Upper lobe of right lung (tissue), 1 donor: ENCODE data around the gene C15orf61. TPM values are rescaled to one million over a fixed set of nuclear protein-coding genes. Genes with fewer than 3 reads are reported as not detected.

ENCODE experiments used
- ATAC-seq: fragments of 200-7000 bp; cut with Tn5 transposase; one replicate; pipeline ENCODE4 v1.9.1; 2020; ENCODE audit warnings: mild to moderate bottlenecking, moderate library complexity
- DNase-seq: peaks from one replicate; pipeline ENCODE4 v3.0.0-alpha.2; 2020
- H3K27ac ChIP-seq: fragments of 200-600 bp; one replicate; pipeline ENCODE4 v1.8.0; 2022
- H3K27me3 ChIP-seq: fragments of 200-600 bp; one replicate; pipeline ENCODE4 v1.8.0; 2022; ENCODE audit warnings: mild to moderate bottlenecking
- H3K36me3 ChIP-seq: fragments of 200-600 bp; one replicate; pipeline ENCODE4 v1.8.0; 2022
- H3K4me1 ChIP-seq: fragments of 200-600 bp; one replicate; pipeline ENCODE4 v1.8.0; 2022
- H3K4me3 ChIP-seq: fragments of 200-600 bp; one replicate; pipeline ENCODE4 v1.8.0; 2022; ENCODE audit warnings: mild to moderate bottlenecking
- H3K9me3 ChIP-seq: fragments of 200-600 bp; one replicate; pipeline ENCODE4 v1.8.0; 2022
- CTCF ChIP-seq: fragments of 200-600 bp; IDR thresholded peaks from one replicate; pipeline ENCODE4 v1.8.0; 2022; ENCODE audit warnings: antibody characterized with exemption
- intact Hi-C: fragments of 100-400 bp; cut with DNase I; formaldehyde crosslinking; loops from one replicate; pipeline ENCODE4 v1.11.0; 2022
- total RNA-seq: library from RNA; stranded (reverse); fragmentation: NEBNext Ultra II Directional; extraction: Animal tissue kit (Norgen Biotek cat#: 25700); gene quantifications from one replicate; pipeline ENCODE4 v1.2.1, GENCODE V29; 2021
- donor health status: DM: no; HTN: yes; CAD: no; lungs with severe emphysema.

The C15orf61 gene
- total RNA-seq, 1 donor from 2014 or later, result 7.4 TPM

GRCh38 chr15:67560320-67560719 is 39.4 kb downstream of the C15orf61 start:
- no peak for TF ChIP-seq CTCF
- no peaks in the 10 kb centered on the region for H3K36me3 ChIP-seq
- H3K4me3 ChIP-seq, result no peak overlapping the region
- DNase-seq (no peak), ATAC-seq (no peak)
- intact Hi-C loops, result no loop called here
- H3K4me1 ChIP-seq, result no peaks in the 10 kb centered on the region
- no peaks in the 10 kb centered on the region for H3K27me3 ChIP-seq
- H3K9me3 ChIP-seq, result no peaks in the 10 kb centered on the region
- no peak overlapping the region for H3K27ac ChIP-seq

- H3K4me1 ChIP-seq, result no peaks in the 10 kb centered on the region
- ATAC-seq (no peak), DNase-seq (no peak)
- H3K4me3 ChIP-seq, result no peak overlapping the region
- no peak overlapping the region for H3K27ac ChIP-seq
- H3K27me3 ChIP-seq, result no peaks in the 10 kb centered on the region
- intact Hi-C loops, result no loop called here
- H3K9me3 ChIP-seq, result no peaks in the 10 kb centered on the region
- H3K36me3 ChIP-seq, result no peaks in the 10 kb centered on the region
- TF ChIP-seq CTCF, result no peak
Measured at GRCh38 chr15:67563092-67563491, 42.2 kb downstream of the C15orf61 start.

DNA sequence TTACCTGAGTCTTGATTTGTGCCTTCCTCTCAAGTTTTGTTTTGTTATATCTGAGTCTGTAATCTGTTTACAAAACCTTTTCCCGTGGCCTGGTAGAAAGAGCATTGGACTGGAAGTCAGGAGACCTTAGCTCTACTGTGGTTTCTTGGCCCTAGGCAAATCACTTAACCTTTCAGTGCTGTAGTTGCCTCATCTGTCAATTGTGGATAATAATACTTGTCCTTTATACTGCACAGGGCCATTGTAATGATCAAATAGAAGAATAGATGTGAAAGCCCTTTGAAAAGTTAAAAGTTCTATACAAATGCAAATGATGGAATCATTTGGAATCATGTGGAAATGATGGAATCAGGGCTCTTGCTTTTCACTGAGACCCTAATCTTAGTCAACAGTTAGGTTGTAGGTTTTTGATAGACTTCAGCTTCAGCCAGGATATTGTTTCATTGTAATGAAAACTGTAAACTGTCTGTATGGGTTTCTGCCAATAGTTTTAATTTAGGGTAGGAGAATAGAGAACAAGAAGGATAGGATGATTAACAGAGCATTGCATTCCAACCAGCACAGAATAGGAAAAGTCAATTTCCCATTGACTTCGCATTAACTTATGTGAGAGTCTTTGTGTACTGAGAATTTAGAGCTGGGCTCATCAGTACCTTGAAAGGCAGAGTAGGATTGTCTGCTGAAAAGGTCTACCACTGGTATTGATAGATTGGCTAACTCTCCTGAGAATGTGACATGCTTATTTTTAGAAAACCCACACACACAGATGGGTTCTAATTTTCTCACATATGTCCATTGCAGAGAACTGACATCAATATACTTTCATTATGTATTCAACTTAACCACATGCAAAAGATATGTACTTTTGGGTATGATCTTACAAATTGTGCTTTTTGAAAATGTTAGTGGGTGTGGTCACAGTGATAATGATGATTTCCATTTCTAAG is 43.4 kb downstream of the C15orf61 start:
- no peaks in the 10 kb centered on the region for H3K9me3 ChIP-seq
- no peak overlapping the region for H3K27ac ChIP-seq
- no peaks in the 10 kb centered on the region for H3K4me1 ChIP-seq
- no peaks in the 10 kb centered on the region for H3K36me3 ChIP-seq
- no peak for DNase-seq
- no peak for TF ChIP-seq CTCF
- intact Hi-C loops, result no loop called here
- ATAC-seq, result no peak
- H3K4me3 ChIP-seq, result no peak overlapping the region
- no peaks in the 10 kb centered on the region for H3K27me3 ChIP-seq

DNA sequence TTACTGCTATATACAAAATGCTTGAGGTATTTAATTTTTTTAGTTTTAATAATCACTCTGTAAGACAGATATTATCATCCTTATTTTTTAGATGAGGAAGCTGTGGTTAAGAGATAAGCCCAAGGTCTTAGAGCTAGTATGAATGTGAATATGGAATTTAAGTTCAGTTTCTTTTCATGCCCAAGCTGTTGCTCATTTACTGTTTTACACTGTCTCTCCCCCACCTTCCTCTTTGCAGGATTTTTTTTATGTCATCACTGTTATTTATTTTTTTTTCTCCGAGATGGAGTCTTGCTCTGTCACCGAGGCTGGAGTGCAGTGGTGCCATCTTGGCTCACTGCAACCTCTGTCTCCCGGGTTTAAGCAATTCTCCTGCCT is 44.0 kb downstream of the C15orf61 start:
- no peaks in the 10 kb centered on the region for H3K36me3 ChIP-seq
- no peaks in the 10 kb centered on the region for H3K9me3 ChIP-seq
- ATAC-seq (no peak), DNase-seq (no peak)
- no peak for TF ChIP-seq CTCF
- H3K27me3 ChIP-seq, result no peaks in the 10 kb centered on the region
- H3K27ac ChIP-seq, result no peak overlapping the region
- H3K4me3 ChIP-seq, result no peak overlapping the region
- intact Hi-C loops, result no loop called here
- H3K4me1 ChIP-seq, result no peaks in the 10 kb centered on the region

DNA sequence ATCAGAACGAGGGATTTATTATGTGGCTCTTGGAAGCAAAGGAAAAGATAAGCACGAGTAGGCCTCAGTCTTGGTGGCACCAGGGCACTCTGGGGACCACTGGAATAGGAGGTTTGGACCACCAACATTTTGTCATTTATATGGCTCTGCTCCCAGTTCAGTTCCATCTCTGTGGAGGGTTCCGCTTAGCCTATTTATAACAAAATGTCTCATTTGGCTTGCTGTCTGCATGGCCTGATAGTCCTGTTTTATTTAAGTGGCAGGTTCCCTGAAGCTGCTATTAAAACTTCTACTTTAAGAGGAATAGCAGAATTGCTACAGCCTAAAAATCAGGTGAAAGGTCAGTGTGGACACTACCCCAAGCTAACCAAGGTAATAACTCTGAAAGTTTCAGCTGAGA is 48.7 kb downstream of the C15orf61 start:
- peaks cover 2% of the 10 kb centered on the region for H3K4me1 ChIP-seq
- no peaks in the 10 kb centered on the region for H3K27me3 ChIP-seq
- intact Hi-C loops, result no loop called here
- no peaks in the 10 kb centered on the region for H3K9me3 ChIP-seq
- no peak for DNase-seq
- no peak for TF ChIP-seq CTCF
- ATAC-seq, result no peak
- no peaks in the 10 kb centered on the region for H3K36me3 ChIP-seq
- no peak overlapping the region for H3K4me3 ChIP-seq
- no peak overlapping the region for H3K27ac ChIP-seq
